ENCODE measurements around the gene PARVB.

GRCh38 chr22:44068422-44069191 lies 44.5 kb downstream of the PARVB start:
- TF ChIP-seq CTCF (conservative IDR thresholded peaks at IDR 0.05) (no peak), EZH2 (IDR thresholded peaks at IDR 0.05; ENCODE audit: low read depth) (no peak)
